ENCODE results near the gene FADS3.

DNA sequence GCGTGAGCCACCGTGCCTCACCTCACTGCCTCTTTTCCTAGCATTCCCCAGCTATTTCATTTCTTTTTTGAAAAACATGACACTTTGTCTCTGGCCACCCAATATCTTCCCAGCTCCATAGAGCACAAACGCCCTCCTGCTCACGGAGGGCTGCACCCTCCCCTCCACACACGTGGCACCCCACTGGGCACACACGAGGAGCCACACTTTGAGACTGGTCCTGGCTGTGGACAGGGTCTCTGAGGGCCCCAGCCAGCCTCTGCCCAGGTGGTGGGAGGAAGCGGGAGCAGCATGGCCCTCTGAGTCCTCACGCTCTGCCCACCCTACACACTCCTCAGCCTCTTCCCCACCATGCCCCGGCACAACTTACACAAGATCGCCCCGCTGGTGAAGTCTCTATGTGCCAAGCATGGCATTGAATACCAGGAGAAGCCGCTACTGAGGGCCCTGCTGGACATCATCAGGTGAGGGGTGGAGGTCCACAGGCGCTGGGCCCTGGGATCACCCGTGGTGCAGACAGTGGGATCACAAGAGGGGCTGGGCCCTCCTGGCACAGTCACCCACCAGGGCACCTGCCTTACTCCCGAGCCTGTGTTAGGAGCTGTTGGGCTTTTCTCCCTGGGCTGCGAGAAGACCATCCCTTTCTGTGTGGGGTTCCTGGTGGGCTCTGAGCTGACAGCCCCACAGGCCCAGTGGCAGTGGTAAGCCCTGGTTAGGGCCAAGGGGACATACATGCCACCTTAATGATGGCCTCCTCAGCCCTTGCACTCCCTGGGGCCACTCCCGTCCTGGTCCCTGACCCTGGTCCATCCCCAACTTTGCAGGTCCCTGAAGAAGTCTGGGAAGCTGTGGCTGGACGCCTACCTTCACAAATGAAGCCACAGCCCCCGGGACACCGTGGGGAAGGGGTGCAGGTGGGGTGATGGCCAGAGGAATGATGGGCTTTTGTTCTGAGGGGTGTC lies 26.2 kb downstream of the FADS3 start:
- TF ChIP-seq POLR2A (IDR thresholded peaks at IDR 0.05): no peak
- TF ChIP-seq, protein P1, sequence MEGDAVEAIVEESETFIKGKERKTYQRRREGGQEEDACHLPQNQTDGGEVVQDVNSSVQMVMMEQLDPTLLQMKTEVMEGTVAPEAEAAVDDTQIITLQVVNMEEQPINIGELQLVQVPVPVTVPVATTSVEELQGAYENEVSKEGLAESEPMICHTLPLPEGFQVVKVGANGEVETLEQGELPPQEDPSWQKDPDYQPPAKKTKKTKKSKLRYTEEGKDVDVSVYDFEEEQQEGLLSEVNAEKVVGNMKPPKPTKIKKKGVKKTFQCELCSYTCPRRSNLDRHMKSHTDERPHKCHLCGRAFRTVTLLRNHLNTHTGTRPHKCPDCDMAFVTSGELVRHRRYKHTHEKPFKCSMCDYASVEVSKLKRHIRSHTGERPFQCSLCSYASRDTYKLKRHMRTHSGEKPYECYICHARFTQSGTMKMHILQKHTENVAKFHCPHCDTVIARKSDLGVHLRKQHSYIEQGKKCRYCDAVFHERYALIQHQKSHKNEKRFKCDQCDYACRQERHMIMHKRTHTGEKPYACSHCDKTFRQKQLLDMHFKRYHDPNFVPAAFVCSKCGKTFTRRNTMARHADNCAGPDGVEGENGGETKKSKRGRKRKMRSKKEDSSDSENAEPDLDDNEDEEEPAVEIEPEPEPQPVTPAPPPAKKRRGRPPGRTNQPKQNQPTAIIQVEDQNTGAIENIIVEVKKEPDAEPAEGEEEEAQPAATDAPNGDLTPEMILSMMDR (IDR thresholded peaks at IDR 0.05): no peak

Data from testis (tissue), 2 donors.